Keratinocyte (primary cell): ENCODE data around the gene BIK. TPM values are rescaled to one million over a fixed set of nuclear protein-coding genes. Genes with fewer than 3 reads are reported as not detected.

Experiments used
- DNase-seq: peaks from one replicate; pipeline ENCODE4 v3.0.0-alpha.2; 2011; ENCODE audit warnings: low read depth, missing footprints, low spot score
- FAIRE-seq: peaks from 2 replicates; lab custom pipeline; 2011; peaks lifted over from hg19 to GRCh38; lab: Jason Lieb, UNC
- H2AFZ ChIP-seq: 2 replicates; pipeline ENCODE4 v1.6.0; 2012; ENCODE audit warnings: low read length, control low read depth, inconsistent platforms; ENCODE audit not compliant: control insufficient read depth
- H3K27ac ChIP-seq: 2 replicates; pipeline ENCODE4 v1.5.1; 2011; ENCODE audit warnings: low read length; ENCODE audit not compliant: control insufficient read depth, insufficient read depth
- H3K27me3 ChIP-seq: 3 replicates; pipeline ENCODE4 v1.6.0; 2011; ENCODE audit warnings: low read length; ENCODE audit not compliant: control insufficient read depth, insufficient read depth; ENCODE audit errors: extremely low read depth
- H3K36me3 ChIP-seq, 2 experiments: 2 replicates in 1 of 2; 3 replicates in 1 of 2; pipeline ENCODE4 v1.5.1; 2011; ENCODE audit warnings: low read length in 2 of 2, mild to moderate bottlenecking in 1 of 2; ENCODE audit not compliant: control insufficient read depth in 2 of 2, insufficient read depth in 2 of 2; ENCODE audit errors: extremely low read depth in 1 of 2
- H3K4me1 ChIP-seq: 3 replicates; pipeline ENCODE4 v1.5.1; 2011; ENCODE audit warnings: low read length; ENCODE audit not compliant: control insufficient read depth, insufficient read depth; ENCODE audit errors: extremely low read depth
- H3K4me2 ChIP-seq: 3 replicates; pipeline ENCODE4 v1.6.0; 2011; ENCODE audit warnings: low read depth, low read length; ENCODE audit not compliant: control insufficient read depth, insufficient read depth; ENCODE audit errors: extremely low read depth
- H3K4me3 ChIP-seq, 3 experiments: fragments of 200-600 bp in 1 of 3; sonication (generic) in 1 of 3; 2 replicates in 2 of 3; 3 replicates in 1 of 3; pipeline ENCODE4 v1.5.1; 2011 to 2016; ENCODE audit warnings: low read length in 3 of 3, mild to moderate bottlenecking in 3 of 3, control low read depth in 2 of 3, inconsistent platforms in 1 of 3, low read depth in 1 of 3, mixed read lengths in 1 of 3, mixed run types in 1 of 3, moderate library complexity in 1 of 3; ENCODE audit not compliant: control insufficient read depth in 2 of 3, insufficient read depth in 2 of 3; ENCODE audit errors: extremely low read depth in 1 of 3
- H3K79me2 ChIP-seq: 2 replicates; pipeline ENCODE4 v1.6.0; 2012; ENCODE audit warnings: low read length; ENCODE audit not compliant: control insufficient read depth, insufficient read depth
- H3K9ac ChIP-seq: 3 replicates; pipeline ENCODE4 v1.6.0; 2011; ENCODE audit warnings: low read length; ENCODE audit not compliant: control insufficient read depth, insufficient read depth; ENCODE audit errors: extremely low read depth
- H3K9me1 ChIP-seq: 3 replicates; pipeline ENCODE4 v1.6.0; 2011; ENCODE audit warnings: low read length; ENCODE audit not compliant: control insufficient read depth, insufficient read depth; ENCODE audit errors: extremely low read depth
- H3K9me3 ChIP-seq: 2 replicates; pipeline ENCODE4 v1.5.1; 2012; ENCODE audit warnings: low read depth, low read length; ENCODE audit not compliant: control insufficient read depth
- H4K20me1 ChIP-seq: 3 replicates; pipeline ENCODE4 v1.6.0; 2011; ENCODE audit warnings: low read length; ENCODE audit not compliant: control insufficient read depth, insufficient read depth; ENCODE audit errors: extremely low read depth
- CTCF ChIP-seq, 3 experiments: IDR thresholded peaks in 1 of 3; conservative IDR thresholded peaks in 1 of 3; optimal IDR thresholded peaks in 1 of 3; 2 replicates in 2 of 3; 3 replicates in 1 of 3; pipeline versions ENCODE3 to v1.5.1; 2011; ENCODE audit warnings: low read length in 3 of 3, mild to moderate bottlenecking in 3 of 3, moderate library complexity in 2 of 3, control low read depth in 1 of 3, inconsistent platforms in 1 of 3; ENCODE audit not compliant: insufficient read depth in 2 of 3; ENCODE audit errors: extremely low read depth in 1 of 3
- EZH2 ChIP-seq: IDR thresholded peaks from one replicate; pipeline ENCODE4 v1.6.1; 2012; ENCODE audit warnings: inconsistent platforms, mild to moderate bottlenecking, low read length, moderate library complexity
- dilution Hi-C: fragments of 300-500 bp; cut with MboI; formaldehyde crosslinking; loops from one replicate; pipeline ENCODE4 v1.7.0; 2020; ENCODE audit warnings: low sequenced_read_pairs; ENCODE audit not compliant: extremely low pct_ligation_motif_present
- polyA plus RNA-seq, 5 experiments: library from polyadenylated mRNA; depleted of rRNA in 3 of 5; stranded (reverse) in 3 of 5; stranded (forward) in 1 of 5; unstranded in 1 of 5; fragments of >200 nt; gene quantifications; 1 replicate in 1 of 5; 2 replicates in 3 of 5; 3 replicates in 1 of 5; pipeline versions ENCODE4 v1.2.1 to v1.2.3, GENCODE V29; 2011 to 2012; ENCODE audit warnings: missing spikeins in 2 of 5, low read depth in 1 of 5, low replicate concordance in 1 of 5

BIK gene
- polyA plus RNA-seq, 1 donor (not counting 4 experiments of a cell fraction or from before 2014, with no cell fraction given) = 4.4 TPM

GRCh38 chr22:43164636-43165035 lies 54.1 kb downstream of the BIK start:
- no peak overlapping the region for H3K9ac ChIP-seq
- no peak for DNase-seq
- H3K36me3 ChIP-seq = peaks cover 25 to 29% of the 10 kb centered on the region in 2 experiments

GRCh38 chr22:43166132-43166930 lies 55.8 kb downstream of the BIK start:
- dilution Hi-C loops = no loop called here
- DNase-seq = no peak

More at GRCh38 chr22:43164636-43165035, 54.1 kb downstream of the BIK start:
- peaks cover 2% of the 10 kb centered on the region for H3K79me2 ChIP-seq
- no peaks in the 10 kb centered on the region for H3K9me3 ChIP-seq
- peaks cover 35% of the 10 kb centered on the region for H3K4me1 ChIP-seq
- no peak overlapping the region for H3K27ac ChIP-seq
- H2AFZ ChIP-seq = no peak overlapping the region
- H3K4me2 ChIP-seq = no peak overlapping the region
- FAIRE-seq = no peak
- H4K20me1 ChIP-seq = peaks cover 16% of the 10 kb centered on the region
- TF ChIP-seq CTCF (optimal IDR thresholded peaks at IDR 0.05 in 1 of 3, IDR thresholded peaks at IDR 0.05 in 1 of 3, conservative IDR thresholded peaks at IDR 0.05 in 1 of 3; ENCODE audit: extremely low read depth in 1 of 3, insufficient read depth in 2 of 3, low read length in 3 of 3) = no peak
- TF ChIP-seq EZH2 = no peak
- dilution Hi-C loops = no loop called here
- peaks cover 7% of the 10 kb centered on the region for H3K9me1 ChIP-seq
- no peaks in the 10 kb centered on the region for H3K27me3 ChIP-seq
- no peak overlapping the region for H3K4me3 ChIP-seq

More at GRCh38 chr22:43166132-43166930, 55.8 kb downstream of the BIK start:
- Histone ChIP-seq H2AFZ (no peak overlapping the region), H3K9me3 (no peaks in the 10 kb centered on the region), H3K27ac (no peak overlapping the region), H3K4me3 (no peak overlapping the region), H3K9ac (no peak overlapping the region), H3K36me3 (peaks cover 20 to 28% of the 10 kb centered on the region in 2 experiments), H4K20me1 (peaks cover 8% of the 10 kb centered on the region), H3K4me2 (no peak overlapping the region), H3K27me3 (no peaks in the 10 kb centered on the region), H3K79me2 (no peaks in the 10 kb centered on the region), H3K9me1 (peaks cover 5% of the 10 kb centered on the region), H3K4me1 (peaks cover 35% of the 10 kb centered on the region)
- FAIRE-seq = no peak
- no peak for TF ChIP-seq EZH2
